Right lobe of liver (tissue), 4 donors: ENCODE measurements around the gene ZXDB.

Experiments used
- POLR2A ChIP-seq: fragments of 450-650 bp; IDR thresholded peaks from one replicate; pipeline ENCODE4 v1.6.1; 2017; ENCODE audit warnings: antibody characterized with exemption, mild to moderate bottlenecking
- TF ChIP-seq, protein P1 (sequence below), 4 donors: fragments of 200-600 bp in 3 of 4; fragments of 450-650 bp in 1 of 4; IDR thresholded peaks; one replicate each; pipeline versions ENCODE4 v1.5.1 to v1.8.0; 2016 to 2022; ENCODE audit warnings: antibody characterized with exemption in 4 of 4, mild to moderate bottlenecking in 2 of 4
- donor health status: DM: no; HTN: no; CAD: no.
- donor health status: DM: no; HTN: no; CAD: no.
- donor health status: DM: no; HTN: yes; CAD: no.

DNA sequence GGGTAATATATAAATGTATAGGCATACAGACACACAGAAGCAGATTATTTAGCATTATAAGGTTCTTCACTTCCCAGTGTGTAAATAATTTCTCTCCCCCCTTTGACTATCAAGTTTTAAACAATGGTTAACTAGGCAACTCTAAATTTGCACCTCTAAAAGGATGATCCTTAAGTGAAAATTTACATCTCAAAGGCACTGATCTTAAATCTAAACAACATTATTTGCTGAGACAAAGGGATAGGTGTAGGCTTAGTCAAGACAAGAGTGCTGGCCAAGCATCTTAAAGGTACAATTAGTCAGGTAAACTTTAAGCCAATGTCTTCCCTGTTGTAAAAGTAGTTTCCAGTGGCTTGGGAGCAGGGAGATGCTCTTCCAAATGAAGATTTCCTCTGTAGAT is 55.2 kb downstream of the ZXDB start:
- TF ChIP-seq POLR2A, result no peak
- TF ChIP-seq, protein P1, sequence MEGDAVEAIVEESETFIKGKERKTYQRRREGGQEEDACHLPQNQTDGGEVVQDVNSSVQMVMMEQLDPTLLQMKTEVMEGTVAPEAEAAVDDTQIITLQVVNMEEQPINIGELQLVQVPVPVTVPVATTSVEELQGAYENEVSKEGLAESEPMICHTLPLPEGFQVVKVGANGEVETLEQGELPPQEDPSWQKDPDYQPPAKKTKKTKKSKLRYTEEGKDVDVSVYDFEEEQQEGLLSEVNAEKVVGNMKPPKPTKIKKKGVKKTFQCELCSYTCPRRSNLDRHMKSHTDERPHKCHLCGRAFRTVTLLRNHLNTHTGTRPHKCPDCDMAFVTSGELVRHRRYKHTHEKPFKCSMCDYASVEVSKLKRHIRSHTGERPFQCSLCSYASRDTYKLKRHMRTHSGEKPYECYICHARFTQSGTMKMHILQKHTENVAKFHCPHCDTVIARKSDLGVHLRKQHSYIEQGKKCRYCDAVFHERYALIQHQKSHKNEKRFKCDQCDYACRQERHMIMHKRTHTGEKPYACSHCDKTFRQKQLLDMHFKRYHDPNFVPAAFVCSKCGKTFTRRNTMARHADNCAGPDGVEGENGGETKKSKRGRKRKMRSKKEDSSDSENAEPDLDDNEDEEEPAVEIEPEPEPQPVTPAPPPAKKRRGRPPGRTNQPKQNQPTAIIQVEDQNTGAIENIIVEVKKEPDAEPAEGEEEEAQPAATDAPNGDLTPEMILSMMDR (IDR thresholded peaks at IDR 0.05), result no peak
